CD14-positive monocyte (primary cell): ENCODE measurements around the gene NECTIN1. TPM values are rescaled to one million over a fixed set of nuclear protein-coding genes. Genes with fewer than 3 reads are reported as not detected.

Experiments
- DNase-seq, 3 donors: peaks; one replicate each; pipeline ENCODE4 v3.0.0-alpha.2; 2011 to 2022
- H2AFZ ChIP-seq: 2 replicates; pipeline ENCODE4 v1.6.0; 2012; ENCODE audit warnings: mild to moderate bottlenecking, low read depth, low read length, inconsistent platforms; ENCODE audit not compliant: insufficient read depth, poor library complexity, severe bottlenecking
- H3K27ac ChIP-seq, 2 donors: 1 replicate in 1 of 2; 2 replicates in 1 of 2; pipeline ENCODE4 v1.5.1; 2012 to 2013; ENCODE audit warnings: low read length in 2 of 2, control low read depth in 1 of 2, inconsistent platforms in 1 of 2, low read depth in 1 of 2, mild to moderate bottlenecking in 1 of 2
- H3K27me3 ChIP-seq, 2 donors: one replicate each; pipeline versions ENCODE4 v1.6.0 to v1.6.1; 2011 to 2013; ENCODE audit warnings: low read length in 2 of 2; ENCODE audit not compliant: control insufficient read depth in 2 of 2, insufficient read depth in 2 of 2
- H3K36me3 ChIP-seq, 2 donors: replicated peaks in 1 of 2; 1 replicate in 1 of 2; 2 replicates in 1 of 2; pipeline versions ENCODE4 v1.5.1 to v1.6.1; 2012 to 2013; ENCODE audit warnings: low read length in 2 of 2, control low read depth in 1 of 2, inconsistent platforms in 1 of 2, mild to moderate bottlenecking in 1 of 2; ENCODE audit not compliant: insufficient read depth in 2 of 2, control insufficient read depth in 1 of 2
- H3K4me1 ChIP-seq, 2 donors: 1 replicate in 1 of 2; 2 replicates in 1 of 2; pipeline versions ENCODE4 v1.5.1 to v1.6.1; 2012 to 2013; ENCODE audit warnings: low read length in 2 of 2, control low read depth in 1 of 2, inconsistent platforms in 1 of 2, mild to moderate bottlenecking in 1 of 2, moderate library complexity in 1 of 2; ENCODE audit not compliant: insufficient read depth in 2 of 2, control insufficient read depth in 1 of 2
- H3K4me2 ChIP-seq: replicated peaks from 2 replicates; pipeline ENCODE3; 2012; ENCODE audit warnings: low read length, moderate library complexity, mild to moderate bottlenecking; ENCODE audit not compliant: poor library complexity, severe bottlenecking; ENCODE audit errors: extremely low read depth
- H3K4me3 ChIP-seq, 3 experiments: fragments of 200-600 bp in 1 of 3; sonication (generic) in 1 of 3; replicated peaks in 1 of 3; 1 replicate in 2 of 3; 2 replicates in 1 of 3; pipeline ENCODE4 v1.5.1; 2011 to 2013; ENCODE audit warnings: low read length in 3 of 3, mild to moderate bottlenecking in 3 of 3, control low read depth in 2 of 3, low read depth in 2 of 3, inconsistent platforms in 1 of 3, moderate library complexity in 1 of 3
- H3K79me2 ChIP-seq: 2 replicates; pipeline ENCODE4 v1.6.0; 2012; ENCODE audit warnings: mild to moderate bottlenecking, control low read depth, inconsistent platforms, low read length, moderate library complexity; ENCODE audit not compliant: insufficient read depth
- H3K9ac ChIP-seq: 2 replicates; pipeline ENCODE4 v1.6.0; 2017; ENCODE audit warnings: low read length, mild to moderate bottlenecking; ENCODE audit not compliant: insufficient read depth, poor library complexity, severe bottlenecking
- H3K9me3 ChIP-seq, 2 donors: replicated peaks in 1 of 2; 1 replicate in 1 of 2; 2 replicates in 1 of 2; pipeline versions ENCODE4 v1.5.1 to v1.6.1; 2012 to 2013; ENCODE audit warnings: low read length in 2 of 2, control low read depth in 1 of 2; ENCODE audit not compliant: control insufficient read depth in 1 of 2, insufficient read depth in 1 of 2
- H4K20me1 ChIP-seq: 2 replicates; pipeline ENCODE4 v1.6.0; 2012; ENCODE audit warnings: mild to moderate bottlenecking, low read length, control low read depth, moderate library complexity; ENCODE audit not compliant: insufficient read depth
- H3K27ac Mint-ChIP-seq, 7 donors: one replicate each; pipeline ENCODE4 v1.8.0; 2020; ENCODE audit warnings: mild to moderate bottlenecking in 7 of 7, mixed read lengths in 7 of 7, moderate library complexity in 6 of 7, inconsistent platforms in 2 of 7
- H3K27me3 Mint-ChIP-seq, 3 donors: one replicate each; pipeline ENCODE4 v1.8.0; 2021 to 2022; ENCODE audit warnings: low read depth in 3 of 3, mild to moderate bottlenecking in 3 of 3, mixed read lengths in 3 of 3, moderate library complexity in 3 of 3, inconsistent platforms in 1 of 3
- H3K36me3 Mint-ChIP-seq, 2 donors: one replicate each; pipeline ENCODE4 v1.8.0; 2020; ENCODE audit warnings: mixed read lengths in 2 of 2, inconsistent platforms in 1 of 2, mild to moderate bottlenecking in 1 of 2
- H3K4me1 Mint-ChIP-seq: one replicate; pipeline ENCODE4 v1.8.0; 2020; ENCODE audit warnings: mild to moderate bottlenecking, mixed read lengths
- H3K4me3 Mint-ChIP-seq, 2 donors: one replicate each; pipeline ENCODE4 v1.8.0; 2020; ENCODE audit warnings: mild to moderate bottlenecking in 2 of 2, mixed read lengths in 2 of 2, moderate library complexity in 1 of 2
- H3K9me3 Mint-ChIP-seq, 7 donors: one replicate each; pipeline ENCODE4 v1.8.0; 2020 to 2022; ENCODE audit warnings: mixed read lengths in 7 of 7, mild to moderate bottlenecking in 6 of 7, moderate library complexity in 6 of 7, inconsistent platforms in 2 of 7
- WGBS: methylation state at CpG from one replicate; pipeline ENCODE4 v1.1.5; 2013; ENCODE audit warnings: missing lambda C conversion rate; ENCODE audit not compliant: insufficient coverage; 5-methylcytosine and 5-hydroxymethylcytosine counted together
- intact Hi-C, 2 donors: fragments of 100-400 bp; cut with micrococcal nuclease; formaldehyde crosslinking; loops; one replicate each; pipeline versions ENCODE4 v1.15.0 to v1.15.1; 2023
- polyA plus RNA-seq, 3 donors: library from polyadenylated mRNA; depleted of rRNA in 1 of 3; unstranded in 2 of 3; stranded (reverse) in 1 of 3; fragments of 300-500 nt in 2 of 3; fragments of >200 nt in 1 of 3; fragmentation: Illumina TruSeq in 2 of 3; gene quantifications; 1 replicate in 2 of 3; 2 replicates in 1 of 3; pipeline ENCODE4 v1.2.3, GENCODE V29; 2012 to 2021
- TF ChIP-seq, protein P1 (sequence below): fragments of 200-600 bp; IDR thresholded peaks from one replicate; pipeline ENCODE4 v1.8.0; 2022; ENCODE audit warnings: antibody characterized with exemption, mild to moderate bottlenecking

Gene NECTIN1
- polyA plus RNA-seq, 3 donors: 0.53 to 8.3 (median 0.85) TPM

DNA sequence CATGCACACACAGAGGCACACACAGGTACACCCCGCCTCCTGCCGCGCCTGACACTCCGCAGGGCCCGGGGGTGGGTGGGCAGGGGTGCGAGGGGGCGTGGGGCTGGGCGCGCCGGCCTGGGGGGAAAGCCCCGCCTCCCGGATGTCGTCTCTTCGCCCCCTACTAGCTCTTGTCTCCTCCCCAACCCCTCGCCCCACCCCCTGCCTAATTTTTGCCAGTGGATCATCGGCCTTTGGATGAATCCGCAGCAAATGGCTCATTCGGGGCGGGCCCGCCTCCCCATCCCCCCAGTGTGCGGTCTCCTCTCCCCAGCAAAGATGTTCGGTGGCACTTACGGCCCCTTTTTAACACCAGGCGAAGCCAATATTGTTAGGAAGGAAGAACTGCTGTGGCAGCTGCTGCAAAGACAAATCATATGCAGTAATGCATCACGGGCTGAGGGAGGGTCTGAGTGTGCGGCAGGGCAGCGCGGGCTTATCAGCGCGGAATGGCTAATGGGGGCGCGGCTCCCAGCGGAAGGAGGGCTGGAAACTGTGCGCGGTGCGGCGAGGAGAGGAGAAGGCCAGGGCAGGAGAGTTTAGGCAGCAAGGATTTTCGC, 13.4 kb upstream of the NECTIN1 start:
- peaks cover 0 to 11% of the 10 kb centered on the region in 2 donors for H3K9me3 ChIP-seq
- no peak overlapping the region for H3K4me3 ChIP-seq
- WGBS: under 1% methylated on average over 19 of the region's 38 CpGs
- no peak for DNase-seq
- no peak overlapping the region for H2AFZ ChIP-seq
- H3K9me3 Mint-ChIP-seq: peaks cover 0 to 8% (median 0%) of the 10 kb centered on the region in 7 donors
- no peak overlapping the region for H3K4me2 ChIP-seq
- no peak overlapping the region for H3K27ac Mint-ChIP-seq
- H3K27me3 Mint-ChIP-seq: peaks cover 32 to 60% (median 48%) of the 10 kb centered on the region in 3 donors
- no peaks in the 10 kb centered on the region for H3K79me2 ChIP-seq
- H3K36me3 ChIP-seq: no peaks in the 10 kb centered on the region
- intact Hi-C loops: no loop called here
- H4K20me1 ChIP-seq: no peaks in the 10 kb centered on the region
- H3K4me3 Mint-ChIP-seq: peak overlapping the region in 1 of 2 donors; percentile 85
- H3K27ac ChIP-seq: no peak overlapping the region
- TF ChIP-seq, protein P1, sequence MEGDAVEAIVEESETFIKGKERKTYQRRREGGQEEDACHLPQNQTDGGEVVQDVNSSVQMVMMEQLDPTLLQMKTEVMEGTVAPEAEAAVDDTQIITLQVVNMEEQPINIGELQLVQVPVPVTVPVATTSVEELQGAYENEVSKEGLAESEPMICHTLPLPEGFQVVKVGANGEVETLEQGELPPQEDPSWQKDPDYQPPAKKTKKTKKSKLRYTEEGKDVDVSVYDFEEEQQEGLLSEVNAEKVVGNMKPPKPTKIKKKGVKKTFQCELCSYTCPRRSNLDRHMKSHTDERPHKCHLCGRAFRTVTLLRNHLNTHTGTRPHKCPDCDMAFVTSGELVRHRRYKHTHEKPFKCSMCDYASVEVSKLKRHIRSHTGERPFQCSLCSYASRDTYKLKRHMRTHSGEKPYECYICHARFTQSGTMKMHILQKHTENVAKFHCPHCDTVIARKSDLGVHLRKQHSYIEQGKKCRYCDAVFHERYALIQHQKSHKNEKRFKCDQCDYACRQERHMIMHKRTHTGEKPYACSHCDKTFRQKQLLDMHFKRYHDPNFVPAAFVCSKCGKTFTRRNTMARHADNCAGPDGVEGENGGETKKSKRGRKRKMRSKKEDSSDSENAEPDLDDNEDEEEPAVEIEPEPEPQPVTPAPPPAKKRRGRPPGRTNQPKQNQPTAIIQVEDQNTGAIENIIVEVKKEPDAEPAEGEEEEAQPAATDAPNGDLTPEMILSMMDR: no peak
- H3K9ac ChIP-seq: no peak overlapping the region
- peaks cover 0 to 2% of the 10 kb centered on the region in 2 donors for H3K36me3 Mint-ChIP-seq
- H3K4me1 ChIP-seq: no peaks in the 10 kb centered on the region
- peaks cover 3% of the 10 kb centered on the region for H3K4me1 Mint-ChIP-seq
- peaks cover 17 to 39% of the 10 kb centered on the region in 2 donors for H3K27me3 ChIP-seq

DNA sequence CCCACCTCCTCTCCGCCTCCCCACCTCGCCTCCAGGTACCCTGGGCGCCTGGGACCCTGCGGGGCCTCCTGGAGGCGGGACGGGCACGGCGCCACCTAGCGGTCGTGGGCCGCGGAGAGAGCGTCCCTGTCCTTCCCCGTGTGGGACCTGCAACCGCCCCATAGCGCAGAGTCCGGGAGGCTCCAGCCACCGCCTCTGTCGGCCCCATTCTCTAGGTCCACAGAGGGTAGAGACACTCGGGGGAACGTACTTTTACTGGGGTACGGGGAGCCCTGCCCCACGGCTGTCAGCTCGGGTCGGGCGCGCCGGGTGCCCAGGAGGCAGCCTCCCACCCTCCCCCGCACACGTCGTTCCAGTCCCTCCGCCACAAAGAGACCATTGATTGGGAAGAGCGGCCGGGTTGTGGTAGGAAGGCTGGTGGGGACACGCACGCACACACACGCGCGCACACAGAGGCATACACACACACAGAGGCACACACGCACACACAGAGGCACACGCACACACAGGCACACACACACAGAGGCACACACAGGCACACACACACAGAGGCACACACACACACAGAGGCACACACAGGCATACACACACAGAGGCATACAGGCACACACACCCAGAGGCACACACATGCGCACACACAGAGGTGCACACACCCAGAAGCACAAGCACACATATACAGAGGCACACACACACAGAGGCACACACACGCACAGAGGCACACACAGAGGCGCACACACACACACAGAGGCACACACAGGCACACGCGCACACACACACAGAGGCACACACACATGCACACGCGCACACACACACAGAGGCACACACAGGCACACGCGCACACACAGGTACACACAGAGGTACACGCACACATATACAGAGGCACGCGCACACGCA, 12.6 kb upstream of the NECTIN1 start:
- H3K4me3 ChIP-seq: no peak overlapping the region

More for the DNA sequence above, 12.6 kb upstream of the NECTIN1 start:
- no peak overlapping the region for H3K4me2 ChIP-seq
- H3K4me1 Mint-ChIP-seq: peaks cover 3% of the 10 kb centered on the region
- TF ChIP-seq, protein P1: peak; percentile 94
- peaks cover 0 to 8% (median 0%) of the 10 kb centered on the region in 7 donors for H3K9me3 Mint-ChIP-seq
- no peak overlapping the region for H3K9ac ChIP-seq
- no peaks in the 10 kb centered on the region for H3K4me1 ChIP-seq
- H3K27ac Mint-ChIP-seq: no peak overlapping the region
- WGBS: 12% methylated on average over 32 of the region's 54 CpGs
- H3K9me3 ChIP-seq: peaks cover 0 to 11% of the 10 kb centered on the region in 2 donors
- no peaks in the 10 kb centered on the region for H3K36me3 ChIP-seq
- no peaks in the 10 kb centered on the region for H4K20me1 ChIP-seq
- H3K27ac ChIP-seq: no peak overlapping the region
- peaks cover 17 to 39% of the 10 kb centered on the region in 2 donors for H3K27me3 ChIP-seq
- peaks cover 0 to 2% of the 10 kb centered on the region in 2 donors for H3K36me3 Mint-ChIP-seq
- H3K79me2 ChIP-seq: no peaks in the 10 kb centered on the region
- DNase-seq: peak; percentile 24 to 55 (median 46)
- H3K4me3 Mint-ChIP-seq: peak overlapping the region in 1 of 2 donors; percentile 80
- H2AFZ ChIP-seq: no peak overlapping the region
- intact Hi-C loops: loop anchor here in 1 of 2 donors (2.0 kb wide), 1 partner anchor 75 kb away; no protein-coding TSS in a partner anchor
- H3K27me3 Mint-ChIP-seq: peaks cover 32 to 58% (median 48%) of the 10 kb centered on the region in 3 donors
